Activated naive CD4-positive, alpha-beta T cell treated with anti-CD3 and anti-CD28 coated beads, Interleukin-2, amount 50 U/mL, for 24 hours (primary cell): Measurements from ENCODE around the gene SNCG.
"Not testable (repeated sequence)": the region's sequence is repeated elsewhere in the genome, so short reads cannot be mapped to it uniquely, and the experiment has no call there.

Experiments
- H3K27ac Mint-ChIP-seq: one replicate; pipeline ENCODE4 v1.8.0; 2021; ENCODE audit warnings: mild to moderate bottlenecking, mixed read lengths
- H3K27me3 Mint-ChIP-seq: one replicate; pipeline ENCODE4 v1.8.0; 2021; ENCODE audit warnings: mixed read lengths
- H3K36me3 Mint-ChIP-seq: one replicate; pipeline ENCODE4 v1.8.0; 2021; ENCODE audit warnings: mixed read lengths
- H3K4me1 Mint-ChIP-seq: one replicate; pipeline ENCODE4 v1.8.0; 2021; ENCODE audit warnings: mixed read lengths
- H3K4me3 Mint-ChIP-seq: one replicate; pipeline ENCODE4 v1.8.0; 2021; ENCODE audit warnings: mild to moderate bottlenecking, mixed read lengths
- H3K9me3 Mint-ChIP-seq: one replicate; pipeline ENCODE4 v1.8.0; 2021; ENCODE audit warnings: mixed read lengths

Gene SNCG

DNA sequence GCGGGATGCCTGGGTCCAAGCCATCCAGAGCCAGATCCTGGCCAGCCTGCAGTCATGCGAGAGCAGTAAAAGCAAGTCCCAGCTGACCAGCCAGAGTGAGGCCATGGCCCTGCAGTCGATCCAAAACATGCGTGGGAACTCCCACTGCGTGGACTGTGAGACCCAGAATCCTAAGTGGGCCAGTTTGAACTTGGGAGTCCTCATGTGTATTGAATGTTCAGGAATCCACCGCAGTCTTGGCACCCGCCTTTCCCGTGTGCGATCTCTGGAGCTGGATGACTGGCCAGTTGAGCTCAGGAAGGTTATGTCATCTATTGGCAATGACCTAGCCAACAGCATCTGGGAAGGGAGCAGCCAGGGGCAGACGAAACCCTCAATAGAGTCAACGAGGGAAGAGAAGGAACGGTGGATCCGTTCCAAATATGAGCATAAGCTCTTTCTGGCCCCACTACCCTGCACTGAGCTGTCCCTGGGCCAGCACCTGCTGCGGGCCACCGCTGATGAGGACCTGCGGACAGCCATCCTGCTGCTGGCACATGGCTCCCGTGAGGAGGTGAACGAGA is 50.8 kb downstream of the SNCG start:
- H3K4me1 Mint-ChIP-seq, H3K27ac Mint-ChIP-seq, H3K36me3 Mint-ChIP-seq, H3K9me3 Mint-ChIP-seq, H3K4me3 Mint-ChIP-seq, H3K27me3 Mint-ChIP-seq: not testable (repeated sequence)
